ENCODE data around the gene CCBE1.

Gene CCBE1

DNA sequence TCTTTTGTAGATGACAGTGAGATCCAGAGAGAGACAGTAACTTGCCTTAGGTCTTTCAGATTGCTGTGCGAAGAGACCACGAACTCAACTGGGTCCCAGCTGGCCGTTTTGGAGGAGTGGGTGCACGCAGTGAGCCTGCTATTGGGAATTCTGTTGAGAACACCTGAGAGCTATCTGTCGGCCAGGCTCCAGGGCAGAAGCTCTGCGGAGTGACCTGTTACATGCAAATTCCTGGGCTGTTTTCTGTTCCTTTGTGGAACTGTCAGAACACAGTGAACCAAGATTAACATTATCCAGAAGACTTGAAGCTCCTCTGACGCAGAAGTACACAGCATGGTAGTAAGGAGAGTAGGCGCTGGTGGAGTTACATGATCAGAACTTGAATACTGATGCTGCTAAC, 238.6 kb downstream of the CCBE1 start:
- no peak for DNase-seq (ENCODE audit: low read depth in 4 of 4, low spot score in 1 of 4)

- DNase-seq (ENCODE audit: low read depth in 4 of 4, low spot score in 1 of 4), result no peak
Measured at GRCh38 chr18:59456657-59457056, 240.6 kb downstream of the CCBE1 start.

GRCh38 chr18:59455728-59456276, 241.4 kb downstream of the CCBE1 start:
- DNase-seq (ENCODE audit: low read depth in 4 of 4, low spot score in 1 of 4), result no peak

DNA sequence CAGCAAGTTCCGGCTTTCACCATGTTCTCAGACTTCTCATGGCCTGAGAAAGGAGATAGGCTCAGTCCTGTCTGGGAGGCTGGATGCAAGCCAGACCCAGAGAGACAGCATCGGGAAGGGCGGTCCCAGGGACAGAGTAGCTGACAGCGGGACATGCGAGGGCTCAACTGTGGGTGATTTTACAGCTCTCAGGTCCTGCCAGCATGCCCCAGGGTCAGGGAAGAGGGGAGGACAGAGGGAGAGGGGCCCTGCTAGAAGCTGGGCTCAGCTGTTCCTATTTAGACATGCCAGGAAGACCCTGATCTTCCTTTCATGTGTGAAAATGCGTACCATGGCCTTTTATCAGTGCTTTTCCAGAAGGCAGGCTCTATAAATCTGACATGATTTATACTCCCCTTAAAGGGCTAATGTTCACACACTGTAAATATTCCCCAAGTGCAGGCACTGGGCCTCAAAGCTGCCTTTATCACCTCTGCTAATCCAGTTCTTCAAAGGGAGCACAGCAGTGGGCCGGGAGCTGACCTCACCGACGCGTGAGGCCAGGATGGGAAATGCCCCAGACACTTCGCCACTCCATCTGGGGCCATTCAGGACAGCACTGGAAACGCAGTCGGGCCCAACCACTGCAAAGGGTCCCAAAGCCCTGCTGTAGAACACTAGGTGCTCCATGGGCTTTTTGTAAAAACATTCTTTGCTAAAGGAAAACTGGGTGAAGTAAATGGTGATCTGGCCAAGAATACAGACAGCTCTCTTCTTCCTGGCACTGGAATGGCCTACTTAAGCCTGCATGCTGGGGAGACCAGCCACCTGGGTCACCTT, 242.1 kb downstream of the CCBE1 start:
- DNase-seq (ENCODE audit: low read depth in 4 of 4, low spot score in 1 of 4), result no peak

DNA sequence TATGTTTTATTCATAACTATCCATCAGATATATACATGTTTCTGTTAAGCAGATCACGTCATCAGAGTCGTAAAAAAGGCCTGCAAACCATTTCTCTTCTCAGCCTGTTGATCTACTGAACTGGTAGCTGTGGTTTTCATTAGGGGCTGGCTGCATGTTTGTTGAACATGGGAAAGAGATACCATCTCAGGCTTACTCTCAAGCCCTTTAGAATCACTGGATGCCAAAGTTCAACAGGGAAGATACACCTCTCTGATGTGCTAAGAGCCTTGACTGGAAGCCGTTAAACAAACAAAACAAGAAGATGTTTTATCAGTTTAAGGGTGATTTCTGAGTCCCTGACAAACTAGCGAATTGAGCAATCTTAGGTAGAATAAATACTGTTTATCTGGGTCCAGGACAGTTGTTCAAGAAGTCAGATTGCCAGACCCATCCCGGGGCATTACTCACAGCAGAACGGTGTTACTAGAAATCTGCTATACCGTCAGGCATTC, 243.7 kb downstream of the CCBE1 start:
- no peak for DNase-seq (ENCODE audit: low read depth in 4 of 4, low spot score in 1 of 4)

DNA sequence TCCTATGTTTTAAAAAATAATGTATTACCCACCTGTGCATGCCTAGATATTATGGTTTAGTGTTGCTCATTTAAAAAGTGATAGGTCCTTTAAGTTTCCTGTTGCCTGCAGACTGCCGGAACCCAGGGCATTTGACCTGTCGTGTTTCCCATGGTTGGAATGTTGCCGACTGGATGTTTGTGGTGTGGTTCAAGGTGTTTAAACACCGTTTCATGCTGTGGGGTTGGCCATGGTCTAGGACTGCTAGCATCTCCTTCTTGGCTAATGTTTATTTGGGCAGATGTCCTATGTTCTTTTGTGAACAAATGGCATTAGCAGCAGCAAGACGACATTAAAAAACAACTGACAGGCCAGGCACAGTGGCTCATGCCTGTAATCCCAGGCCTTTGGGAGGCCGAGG, 245.3 kb downstream of the CCBE1 start:
- DNase-seq (ENCODE audit: low read depth in 4 of 4, low spot score in 1 of 4), result no peak

DNA sequence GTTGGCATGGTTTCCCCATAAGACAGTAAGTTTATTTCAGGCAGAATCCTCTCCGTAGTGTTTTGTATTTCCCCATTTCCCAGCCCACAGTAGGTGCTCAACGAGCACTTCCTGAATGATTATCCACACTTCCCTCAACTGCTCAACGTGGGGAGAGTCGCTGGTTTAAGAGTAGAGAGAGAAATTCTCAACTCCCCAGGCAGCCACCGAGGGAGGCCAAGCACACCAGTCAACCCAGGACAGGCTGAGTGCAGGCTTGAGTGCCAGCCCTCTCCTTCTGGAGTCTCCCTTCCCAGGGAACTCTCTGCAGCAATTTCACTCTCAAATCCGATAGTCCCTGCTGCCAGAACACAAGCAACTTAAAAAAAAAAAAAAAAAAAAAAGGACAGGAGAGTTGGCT, 246.2 kb downstream of the CCBE1 start:
- DNase-seq (ENCODE audit: low read depth in 4 of 4, low spot score in 1 of 4), result no peak

GRCh38 chr18:59448546-59448945, 248.7 kb downstream of the CCBE1 start:
- no peak for DNase-seq (ENCODE audit: low read depth in 4 of 4, low spot score in 1 of 4)

DNA sequence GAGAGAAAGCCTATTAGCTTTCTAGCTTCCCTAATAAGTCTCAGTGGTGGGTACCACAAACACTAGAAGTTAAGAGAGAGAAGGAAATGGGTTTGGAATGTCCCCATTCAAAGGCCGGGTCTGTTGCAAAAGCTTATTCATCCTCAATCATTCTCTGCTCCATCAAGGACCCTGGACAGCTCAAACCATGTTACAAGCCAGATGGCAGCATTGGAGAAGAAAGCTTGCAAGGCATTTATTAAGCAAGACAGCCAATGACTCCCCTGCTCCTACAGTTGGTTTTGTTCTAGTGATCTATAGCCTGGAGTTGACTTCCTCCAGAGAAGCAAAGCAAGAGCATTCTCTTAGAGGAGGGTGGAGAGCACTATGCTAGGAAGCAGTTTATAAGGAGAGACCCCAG, 251.2 kb downstream of the CCBE1 start:
- DNase-seq (ENCODE audit: low read depth in 4 of 4, low spot score in 1 of 4), result no peak

- DNase-seq (ENCODE audit: low read depth in 4 of 4, low spot score in 1 of 4), result no peak
Measured at GRCh38 chr18:59437851-59438569, 259.2 kb downstream of the CCBE1 start.

DNA sequence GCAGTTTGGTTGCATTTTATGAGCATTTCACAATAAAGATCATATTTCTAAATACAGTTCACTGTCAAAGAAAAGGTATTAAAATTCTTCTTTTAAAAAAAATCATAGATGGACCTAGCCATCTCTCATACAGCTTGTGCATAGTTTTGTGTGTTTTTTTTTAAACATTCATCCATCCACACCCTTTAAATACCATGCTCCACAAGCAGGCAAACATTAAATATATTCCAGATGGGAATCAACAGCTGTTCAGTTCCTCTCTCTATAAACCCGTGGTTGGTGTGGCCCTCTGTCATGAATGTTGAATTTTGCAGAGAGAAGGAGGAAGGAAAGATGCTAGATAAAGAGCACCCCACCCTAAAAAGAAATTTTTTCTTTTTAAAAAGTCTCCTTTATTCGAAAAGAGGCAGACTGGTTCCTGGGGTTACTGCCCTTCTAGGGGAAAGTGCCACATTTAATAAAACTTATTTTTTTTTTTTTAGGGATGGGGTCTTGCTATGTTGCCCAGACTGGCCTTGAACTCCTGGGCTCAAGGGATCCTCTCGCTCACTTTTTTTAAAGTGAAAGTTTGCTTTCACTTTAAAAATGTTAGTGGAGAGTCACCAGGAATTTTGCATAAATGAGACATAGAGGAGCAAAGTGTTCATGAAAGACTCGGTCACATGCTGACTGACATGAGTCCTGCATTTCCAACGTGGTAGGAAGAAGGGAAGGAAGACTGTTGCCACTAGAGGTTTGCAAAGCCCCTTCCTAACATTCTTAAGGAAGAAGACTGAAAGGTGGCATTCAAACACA, 264.2 kb downstream of the CCBE1 start:
- no peak for DNase-seq (ENCODE audit: low read depth in 4 of 4, low spot score in 1 of 4)

DNA sequence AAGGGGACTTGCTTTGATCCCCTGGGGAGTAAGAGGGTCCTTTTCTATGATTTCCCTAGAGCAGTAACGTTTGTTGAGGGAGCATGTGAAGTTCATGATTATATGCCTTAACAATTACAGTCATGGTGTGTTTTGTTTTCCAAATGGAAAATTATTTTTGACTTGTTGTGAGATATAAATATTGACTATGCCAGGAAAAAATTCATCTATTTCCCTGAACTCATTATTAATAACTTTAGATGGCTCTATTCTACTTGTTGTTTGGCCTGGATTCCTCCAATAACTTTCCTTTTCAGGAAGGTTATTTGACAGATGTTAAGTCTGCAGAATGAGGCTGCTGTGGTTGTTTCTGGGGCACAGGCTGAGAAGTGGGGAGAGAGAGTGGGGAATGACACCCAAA, 266.1 kb downstream of the CCBE1 start:
- DNase-seq (ENCODE audit: low read depth in 4 of 4, low spot score in 1 of 4), result no peak

GRCh38 chr18:59429608-59430007, 267.6 kb downstream of the CCBE1 start:
- DNase-seq (ENCODE audit: low read depth in 4 of 4, low spot score in 1 of 4), result no peak

DNA sequence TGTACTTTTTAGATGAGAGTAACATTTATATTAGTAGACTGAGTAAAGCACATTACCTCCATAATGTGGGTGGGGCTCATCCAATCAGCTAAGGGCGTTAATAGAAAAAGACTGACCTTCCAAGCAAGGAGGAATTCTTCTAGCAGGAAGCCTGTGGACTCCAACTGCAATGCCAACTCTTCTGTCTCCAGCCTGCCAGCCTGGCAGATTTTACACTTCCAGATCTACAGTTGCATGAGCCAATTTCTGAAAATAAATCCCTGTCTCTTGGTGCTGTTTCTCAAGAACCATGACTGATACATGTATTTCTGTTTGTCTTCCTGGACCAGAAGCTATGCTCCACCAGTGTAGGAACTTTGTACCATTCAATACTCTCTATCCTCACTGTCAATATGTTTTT, 269.2 kb downstream of the CCBE1 start:
- no peak for DNase-seq (ENCODE audit: low read depth in 4 of 4, low spot score in 1 of 4)

DNA sequence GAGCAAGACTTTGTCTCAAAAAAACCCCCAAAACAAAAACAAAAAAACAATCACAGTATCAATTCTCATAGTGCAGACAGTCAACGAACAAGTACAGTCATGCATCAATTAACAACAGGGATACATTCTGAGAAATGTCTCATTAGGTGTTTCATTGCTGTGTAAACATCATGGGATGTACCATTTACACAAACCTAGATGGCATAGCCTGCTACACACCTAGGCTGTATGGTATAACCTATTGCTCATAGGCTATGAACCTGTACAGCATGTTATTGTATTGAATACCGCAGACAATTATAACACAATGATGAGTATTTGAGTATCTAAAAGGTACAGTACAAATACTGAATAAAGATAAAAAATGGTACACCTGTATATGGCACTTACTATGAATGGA, 270.4 kb downstream of the CCBE1 start:
- DNase-seq (ENCODE audit: low read depth in 4 of 4, low spot score in 1 of 4), result no peak

DNA sequence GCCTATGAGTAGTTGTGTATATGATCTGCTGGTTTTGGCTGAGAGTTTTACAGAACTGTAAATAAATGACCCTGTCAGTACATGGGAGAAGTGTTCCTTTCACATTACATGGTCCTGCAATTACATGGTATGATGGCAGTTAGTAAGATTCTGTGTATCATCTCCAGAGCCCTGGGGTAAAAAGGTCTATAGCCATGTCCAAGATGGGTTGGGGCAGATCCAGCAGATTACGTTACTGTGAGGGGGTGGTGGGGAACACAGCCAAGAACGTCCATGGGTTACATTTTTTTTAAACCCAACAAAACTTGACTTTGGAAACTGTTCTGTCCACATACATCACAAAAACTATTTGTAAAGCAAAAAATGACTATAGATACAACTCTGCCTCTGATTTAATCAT, 274.0 kb downstream of the CCBE1 start:
- no peak for DNase-seq (ENCODE audit: low read depth in 4 of 4, low spot score in 1 of 4)

- no peak for DNase-seq (ENCODE audit: low read depth in 4 of 4, low spot score in 1 of 4)
Measured at GRCh38 chr18:59420244-59420643, 277.0 kb downstream of the CCBE1 start.

DNA sequence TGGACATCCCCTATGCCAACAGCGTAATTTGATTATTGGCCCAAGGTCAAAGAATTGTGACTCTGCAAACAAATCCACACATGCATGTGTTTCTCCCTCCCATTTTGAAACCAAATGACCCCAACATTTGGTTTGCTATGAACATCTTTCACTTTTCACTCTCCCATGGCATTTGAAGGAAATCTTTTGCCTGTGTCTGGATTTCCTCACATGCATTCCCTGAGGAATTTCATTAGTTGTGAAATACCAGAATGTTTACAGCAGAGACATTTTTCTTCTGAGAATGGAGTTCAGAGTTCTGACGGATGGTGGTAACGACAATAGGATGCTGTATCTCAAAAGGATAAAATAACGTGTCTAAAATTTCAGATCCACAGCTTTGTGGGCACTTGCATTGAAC, 277.8 kb downstream of the CCBE1 start:
- DNase-seq (ENCODE audit: low read depth in 4 of 4, low spot score in 1 of 4), result no peak

DNA sequence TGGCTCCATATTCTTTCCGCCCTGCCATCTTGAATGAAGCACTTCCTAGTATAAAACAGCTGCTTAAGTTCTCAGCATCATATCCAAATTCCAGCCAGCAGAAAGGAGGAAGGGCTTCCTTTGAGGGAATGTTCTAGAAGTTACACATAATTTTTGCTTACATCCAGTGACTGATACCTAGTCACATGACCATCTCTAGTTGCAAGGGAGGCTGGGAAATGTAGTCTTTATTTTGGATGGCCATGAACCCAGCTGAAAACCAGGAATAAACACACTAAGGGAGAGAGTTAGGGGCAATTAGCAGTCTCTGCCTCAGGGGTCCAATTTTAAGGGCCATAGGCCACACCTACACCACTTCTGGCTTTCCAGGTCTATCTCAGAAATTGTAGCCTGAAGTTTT, 280.4 kb downstream of the CCBE1 start:
- DNase-seq (ENCODE audit: low read depth in 4 of 4, low spot score in 1 of 4), result no peak

DNA sequence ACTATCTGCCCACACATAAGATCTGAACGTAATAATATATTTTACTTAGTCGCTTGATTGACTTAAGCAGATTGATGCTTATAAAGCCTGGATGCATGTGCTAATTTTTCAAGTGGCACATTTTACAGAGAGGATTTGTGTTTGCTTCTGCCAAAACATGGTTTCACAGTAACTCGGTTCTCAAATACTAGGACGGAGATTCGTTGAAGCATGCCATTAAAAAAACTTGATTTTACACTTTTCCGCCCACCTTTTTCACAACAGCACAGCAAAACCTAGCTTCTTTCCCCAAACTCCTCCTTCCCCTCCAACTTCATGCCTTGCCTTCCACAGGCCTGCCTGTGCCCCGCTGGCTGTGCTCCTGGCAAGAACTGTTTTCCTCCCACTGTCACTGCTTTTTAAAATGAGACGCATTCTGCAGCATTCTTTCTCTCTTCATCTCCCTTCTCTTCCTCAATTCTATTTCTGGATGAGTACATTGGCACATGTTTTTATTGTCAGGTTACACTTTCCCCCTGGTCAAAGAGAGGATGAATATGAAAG, 283.0 kb downstream of the CCBE1 start:
- DNase-seq (ENCODE audit: low read depth in 4 of 4, low spot score in 1 of 4), result no peak

- DNase-seq (ENCODE audit: low read depth in 4 of 4, low spot score in 1 of 4), result peak; percentile 35 to 58 (median 55)
Measured at GRCh38 chr18:59402432-59403090, 294.7 kb downstream of the CCBE1 start.
